UCSD-AML1 (cell line): ENCODE measurements around the gene CLDND2.
"Not testable (repeated sequence)": the region's sequence is repeated elsewhere in the genome, so short reads cannot be mapped to it uniquely, and the experiment has no call there.

ENCODE experiments used
- DNase-seq: peaks from one replicate; lab custom pipeline; 2025; ENCODE audit not compliant: unreplicated experiment; lab: John Stamatoyannopoulos, UW

Gene CLDND2

GRCh38 chr19:51368366-51369282, at the start of gene CLDND2:
Gene CLDND2 (minus strand): TSS chr19:51369003. CDS start chr19:51368577, 426 bp downstream.
- DNase-seq: peak; percentile 43

- no peak for DNase-seq
Observed at GRCh38 chr19:51417810-51418157, 49.0 kb upstream of the CLDND2 start.

GRCh38 chr19:51417107-51417809, 48.5 kb upstream of the CLDND2 start, which contains the start of gene SIGLEC10:
Gene SIGLEC10 (minus strand): TSS chr19:51417642. CDS start chr19:51417581, 61 bp downstream.
- DNase-seq: peak; percentile 76

- not testable (repeated sequence) for DNase-seq
Observed at GRCh38 chr19:51416422-51416821, 47.6 kb upstream of the CLDND2 start.

- DNase-seq: no peak
Observed at GRCh38 chr19:51415187-51415586, 46.4 kb upstream of the CLDND2 start.

- DNase-seq: no peak
Observed at GRCh38 chr19:51410950-51411748, 42.3 kb upstream of the CLDND2 start.

- peak; percentile 50 for DNase-seq
Observed at GRCh38 chr19:51407511-51408131, 38.8 kb upstream of the CLDND2 start.

GRCh38 chr19:51402117-51402516, 33.3 kb upstream of the CLDND2 start:
- DNase-seq: no peak

GRCh38 chr19:51399936-51400335, 31.1 kb upstream of the CLDND2 start:
- not testable (repeated sequence) for DNase-seq

- DNase-seq: no peak
Observed at GRCh38 chr19:51399231-51399630, 30.4 kb upstream of the CLDND2 start.

GRCh38 chr19:51398096-51398704, 29.4 kb upstream of the CLDND2 start:
- DNase-seq: no peak

GRCh38 chr19:51397453-51397852, 28.6 kb upstream of the CLDND2 start:
- DNase-seq: not testable (repeated sequence)

- DNase-seq: no peak
Observed at GRCh38 chr19:51396175-51396574, 27.4 kb upstream of the CLDND2 start.

GRCh38 chr19:51394050-51394836, 25.4 kb upstream of the CLDND2 start:
- DNase-seq: peak; percentile 91

- no peak for DNase-seq
Observed at GRCh38 chr19:51392701-51393100, 23.9 kb upstream of the CLDND2 start.

- no peak for DNase-seq
Observed at GRCh38 chr19:51391073-51391611, 22.3 kb upstream of the CLDND2 start.

GRCh38 chr19:51389143-51389542, 20.3 kb upstream of the CLDND2 start:
- no peak for DNase-seq

- DNase-seq: no peak
Observed at GRCh38 chr19:51387924-51388389, 19.2 kb upstream of the CLDND2 start, which contains the start of gene LIM2. Gene LIM2 (minus strand): TSS chr19:51387974. CDS start chr19:51387443, 531 bp downstream.
